ENCODE data around the gene SLC9A3. TPM values are rescaled to one million over a fixed set of nuclear protein-coding genes. Genes with fewer than 3 reads are reported as not detected.

SLC9A3 gene
- total RNA-seq, 1 experiment from 2014 or later, result 1.5 TPM

GRCh38 chr5:537621-538071 is 13.4 kb upstream of the SLC9A3 start:
- H3K9me3 ChIP-seq (ENCODE audit: control insufficient read depth in 1 of 2, insufficient read depth in 1 of 2, low read depth in 1 of 2, low read length in 2 of 2), result no peaks in the 10 kb centered on the region
- intact Hi-C loops (cut with micrococcal nuclease), result no loop called here

More at GRCh38 chr5:537621-538071, 13.4 kb upstream of the SLC9A3 start:
- Histone ChIP-seq H3K9me2 (ENCODE audit: insufficient read depth) (no peaks in the 10 kb centered on the region), H3K27me3 (ENCODE audit: insufficient read depth, low read length) (no peaks in the 10 kb centered on the region), H3K27ac (ENCODE audit: low read depth, low read length) (no peak overlapping the region), H3K4me3 (replicated peaks in 1 of 2; ENCODE audit: low read depth in 1 of 2, low read length in 2 of 2) (no peak overlapping the region), H2AFZ (ENCODE audit: low read depth, low read length, poor library complexity, severe bottlenecking) (no peak overlapping the region), H4K20me1 (ENCODE audit: insufficient read depth) (no peaks in the 10 kb centered on the region), H3K4me1 (ENCODE audit: control insufficient read depth in 1 of 2, insufficient read depth in 2 of 2, low read length in 2 of 2) (no peaks in the 10 kb centered on the region), H3K36me3 (ENCODE audit: control insufficient read depth in 1 of 2, insufficient read depth in 2 of 2, low read length in 2 of 2) (no peaks in the 10 kb centered on the region), H3K9ac (ENCODE audit: low read length) (no peak overlapping the region), H3K79me2 (ENCODE audit: insufficient read depth, low read length) (no peaks in the 10 kb centered on the region), H3K4me2 (ENCODE audit: low read length) (no peak overlapping the region)
- DNase-seq (ENCODE audit: low read depth, low spot score), result no peak
- BruUV-seq (replicated peaks), result no TSS peak
- ATAC-seq, result no peak
- RAD21 ChIA-PET (ENCODE audit: low non-redundant PET in 1 of 2, low total read pairs in 2 of 2, uncharacterized antibody in 2 of 2, unreplicated experiment in 2 of 2), result no interaction called here
- TF ChIP-seq CEBPB (IDR thresholded peaks at IDR 0.05; ENCODE audit: low read depth) (no peak), ZBTB33 (IDR thresholded peaks at IDR 0.05; ENCODE audit: extremely low read depth, insufficient replicate concordance, low read length) (no peak), ELF1 (IDR thresholded peaks at IDR 0.05; ENCODE audit: borderline replicate concordance, low read depth) (no peak), ATF3 (IDR thresholded peaks at IDR 0.05) (no peak), YY1 (IDR thresholded peaks at IDR 0.05; ENCODE audit: extremely low read depth, insufficient replicate concordance, low read depth, low read length) (no peak), CBX3 (IDR thresholded peaks at IDR 0.05; ENCODE audit: low read depth) (no peak)
- TF ChIP-seq, protein P1, sequence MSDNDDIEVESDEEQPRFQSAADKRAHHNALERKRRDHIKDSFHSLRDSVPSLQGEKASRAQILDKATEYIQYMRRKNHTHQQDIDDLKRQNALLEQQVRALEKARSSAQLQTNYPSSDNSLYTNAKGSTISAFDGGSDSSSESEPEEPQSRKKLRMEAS (IDR thresholded peaks at IDR 0.05), result no peak
- TF ChIP-seq, protein P2, sequence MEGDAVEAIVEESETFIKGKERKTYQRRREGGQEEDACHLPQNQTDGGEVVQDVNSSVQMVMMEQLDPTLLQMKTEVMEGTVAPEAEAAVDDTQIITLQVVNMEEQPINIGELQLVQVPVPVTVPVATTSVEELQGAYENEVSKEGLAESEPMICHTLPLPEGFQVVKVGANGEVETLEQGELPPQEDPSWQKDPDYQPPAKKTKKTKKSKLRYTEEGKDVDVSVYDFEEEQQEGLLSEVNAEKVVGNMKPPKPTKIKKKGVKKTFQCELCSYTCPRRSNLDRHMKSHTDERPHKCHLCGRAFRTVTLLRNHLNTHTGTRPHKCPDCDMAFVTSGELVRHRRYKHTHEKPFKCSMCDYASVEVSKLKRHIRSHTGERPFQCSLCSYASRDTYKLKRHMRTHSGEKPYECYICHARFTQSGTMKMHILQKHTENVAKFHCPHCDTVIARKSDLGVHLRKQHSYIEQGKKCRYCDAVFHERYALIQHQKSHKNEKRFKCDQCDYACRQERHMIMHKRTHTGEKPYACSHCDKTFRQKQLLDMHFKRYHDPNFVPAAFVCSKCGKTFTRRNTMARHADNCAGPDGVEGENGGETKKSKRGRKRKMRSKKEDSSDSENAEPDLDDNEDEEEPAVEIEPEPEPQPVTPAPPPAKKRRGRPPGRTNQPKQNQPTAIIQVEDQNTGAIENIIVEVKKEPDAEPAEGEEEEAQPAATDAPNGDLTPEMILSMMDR (IDR thresholded peaks at IDR 0.05 in 2 of 3, conservative IDR thresholded peaks at IDR 0.05 in 1 of 3; ENCODE audit: borderline replicate concordance in 1 of 3, insufficient read depth in 1 of 3, low read depth in 2 of 3, low read length in 2 of 3), result no peak
- POLR2A ChIA-PET, result no interaction called here
- CTCF ChIA-PET, result no interaction called here
